Measurements from ENCODE around the gene IRF3.
A peak's percentile ranks its signal among the peaks of the same experiment; 100 is the strongest.

IRF3 gene

DNA sequence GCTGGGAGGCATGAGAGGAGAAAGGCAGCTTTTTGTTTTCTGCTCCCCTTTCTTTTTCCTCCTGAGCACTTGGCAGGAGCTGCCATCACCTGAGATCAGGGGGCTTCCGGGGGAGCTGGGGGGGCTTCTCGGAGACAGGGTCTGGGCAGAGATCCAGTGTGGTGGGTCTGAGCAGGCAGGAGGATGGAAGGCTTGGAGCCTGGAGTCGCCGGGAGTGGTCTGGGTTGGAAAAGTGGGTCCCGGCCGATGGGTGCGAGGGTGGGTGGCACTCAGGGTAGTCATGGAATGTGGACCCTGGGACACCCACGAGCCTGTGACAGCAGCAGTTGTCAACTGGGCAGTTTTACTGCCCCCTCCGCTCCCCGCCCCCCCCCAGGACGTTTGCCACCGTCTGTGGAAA lies 21.5 kb upstream of the IRF3 start:
- no peak for DNase-seq

DNA sequence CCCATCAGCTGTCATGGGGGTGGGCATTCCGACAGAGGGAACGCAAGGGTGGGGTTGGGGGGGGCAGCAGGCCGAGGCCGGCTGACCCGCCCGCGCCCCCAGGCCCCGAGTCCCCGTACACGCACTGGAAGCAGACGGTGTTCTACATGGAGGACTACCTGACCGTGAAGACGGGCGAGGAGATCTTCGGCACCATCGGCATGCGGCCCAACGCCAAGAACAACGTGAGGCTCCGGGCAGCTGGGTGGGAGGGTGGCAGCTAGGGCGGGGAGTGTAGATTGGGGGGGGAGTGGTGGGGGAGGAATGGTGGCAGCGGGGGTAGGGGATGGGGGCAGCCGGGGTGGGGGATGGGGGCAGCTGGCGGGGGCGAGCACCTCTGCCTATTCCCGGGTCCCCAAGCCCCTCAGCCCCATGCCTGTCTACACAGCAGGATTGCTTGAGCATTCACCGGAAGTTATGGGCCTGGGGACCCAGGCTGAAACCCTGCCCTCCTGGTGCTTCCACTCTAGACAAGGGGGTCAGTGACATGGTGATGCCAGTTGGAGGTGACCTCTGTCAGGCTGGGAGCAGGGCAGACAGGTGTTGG lies 20.9 kb upstream of the IRF3 start:
- no peak for DNase-seq

GRCh38 chr19:49685845-49686332 lies 20.2 kb upstream of the IRF3 start:
- no peak for DNase-seq

DNA sequence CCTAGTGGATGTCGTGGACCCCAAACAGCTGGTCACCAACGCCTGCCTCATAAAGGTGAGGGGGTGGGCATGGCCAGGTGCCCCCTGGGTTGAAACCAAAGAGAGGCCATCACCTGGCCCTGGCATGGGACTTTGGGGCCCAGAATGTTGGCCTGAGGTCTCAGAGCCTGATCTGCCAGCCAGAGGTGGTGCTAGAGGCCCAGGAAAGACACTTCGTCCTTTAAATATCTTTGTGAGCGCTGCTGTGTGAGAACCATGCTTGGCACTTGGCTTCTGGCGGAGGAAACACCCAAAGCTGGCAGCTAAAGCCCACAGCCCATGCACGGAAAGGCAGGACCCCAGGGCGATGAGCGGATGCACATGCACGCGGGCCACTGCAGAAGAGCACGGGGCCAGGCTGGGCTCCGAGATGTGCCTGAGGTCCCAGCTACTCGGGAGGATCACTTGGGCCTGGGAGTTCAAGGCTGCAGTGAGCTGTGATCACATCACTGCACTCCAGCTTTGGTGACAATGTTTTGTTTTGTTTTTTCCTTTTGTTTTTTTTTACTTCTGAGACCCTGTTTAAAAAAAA lies 19.4 kb upstream of the IRF3 start:
- DNase-seq, result no peak

- no peak for DNase-seq
Observed at GRCh38 chr19:49684251-49684982, 18.8 kb upstream of the IRF3 start.

DNA sequence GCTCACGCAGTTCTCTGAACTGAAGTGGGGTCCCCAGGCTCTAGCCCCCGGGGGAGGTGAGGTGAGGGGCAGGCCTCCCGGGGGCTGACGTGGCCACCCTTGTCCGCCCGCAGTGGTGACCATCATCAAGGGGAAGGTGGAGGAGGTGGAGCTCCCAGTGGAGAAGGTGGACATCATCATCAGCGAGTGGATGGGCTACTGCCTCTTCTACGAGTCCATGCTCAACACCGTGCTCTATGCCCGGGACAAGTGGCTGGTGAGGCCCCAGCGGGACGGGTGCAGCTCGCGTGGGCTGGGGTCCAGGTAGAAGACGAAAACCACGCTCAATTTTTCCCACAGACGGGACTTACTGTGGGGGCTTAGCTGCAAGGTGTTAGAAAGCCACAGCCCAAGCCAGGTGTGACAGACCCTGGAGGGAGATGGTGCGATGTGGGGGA lies 18.2 kb upstream of the IRF3 start:
- no peak for DNase-seq

GRCh38 chr19:49682274-49682673 lies 16.6 kb upstream of the IRF3 start:
- no peak for DNase-seq

GRCh38 chr19:49681830-49682229 lies 16.2 kb upstream of the IRF3 start:
- DNase-seq, result no peak

DNA sequence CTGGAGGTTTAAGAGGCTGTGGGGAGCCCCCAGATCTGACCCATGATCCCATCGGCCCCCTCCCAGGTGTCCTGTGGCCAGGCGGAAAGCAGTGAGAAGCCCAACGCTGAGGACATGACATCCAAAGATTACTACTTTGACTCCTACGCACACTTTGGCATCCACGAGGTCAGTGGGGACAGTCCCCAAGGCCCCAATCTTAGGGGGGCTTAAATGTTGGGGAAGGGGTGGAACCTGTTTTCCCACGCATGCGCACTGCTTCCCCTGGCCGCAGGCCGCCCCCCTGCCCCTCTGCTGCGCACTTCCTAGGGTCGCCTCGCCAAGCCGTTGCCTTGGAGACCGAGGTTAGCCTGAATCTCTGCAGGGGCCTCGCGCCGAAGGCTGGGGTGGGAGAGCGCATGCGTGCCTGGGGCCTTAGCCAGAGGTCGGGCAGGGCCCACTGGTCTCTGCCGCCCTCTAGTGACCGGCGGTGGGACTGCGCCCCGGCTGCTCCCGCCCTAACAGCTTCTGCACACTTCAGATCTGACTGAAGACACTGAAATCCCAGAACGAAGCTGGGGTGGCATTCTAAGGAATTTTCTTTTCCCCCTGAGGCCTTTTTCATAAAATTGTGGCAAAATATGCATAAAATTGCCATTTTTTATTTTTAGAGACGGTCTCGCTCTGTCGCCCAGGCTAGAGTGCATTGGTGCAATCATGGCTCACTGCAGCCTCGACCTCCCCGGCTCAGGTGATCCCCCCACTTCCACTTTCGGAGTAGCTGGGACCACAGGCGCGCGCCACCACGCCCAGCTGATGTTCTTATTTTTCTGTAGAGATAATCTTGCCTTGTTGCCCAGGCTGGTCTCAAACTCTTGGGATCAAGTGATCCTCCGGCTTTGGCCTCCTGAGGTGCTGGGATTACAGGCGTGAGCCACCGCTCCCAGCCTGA lies 15.0 kb upstream of the IRF3 start:
- DNase-seq, result peak; percentile 74

GRCh38 chr19:49679771-49680413 lies 14.2 kb upstream of the IRF3 start:
- DNase-seq, result no peak

- DNase-seq, result peak; percentile 0
Observed at GRCh38 chr19:49678985-49679770, 13.5 kb upstream of the IRF3 start.

DNA sequence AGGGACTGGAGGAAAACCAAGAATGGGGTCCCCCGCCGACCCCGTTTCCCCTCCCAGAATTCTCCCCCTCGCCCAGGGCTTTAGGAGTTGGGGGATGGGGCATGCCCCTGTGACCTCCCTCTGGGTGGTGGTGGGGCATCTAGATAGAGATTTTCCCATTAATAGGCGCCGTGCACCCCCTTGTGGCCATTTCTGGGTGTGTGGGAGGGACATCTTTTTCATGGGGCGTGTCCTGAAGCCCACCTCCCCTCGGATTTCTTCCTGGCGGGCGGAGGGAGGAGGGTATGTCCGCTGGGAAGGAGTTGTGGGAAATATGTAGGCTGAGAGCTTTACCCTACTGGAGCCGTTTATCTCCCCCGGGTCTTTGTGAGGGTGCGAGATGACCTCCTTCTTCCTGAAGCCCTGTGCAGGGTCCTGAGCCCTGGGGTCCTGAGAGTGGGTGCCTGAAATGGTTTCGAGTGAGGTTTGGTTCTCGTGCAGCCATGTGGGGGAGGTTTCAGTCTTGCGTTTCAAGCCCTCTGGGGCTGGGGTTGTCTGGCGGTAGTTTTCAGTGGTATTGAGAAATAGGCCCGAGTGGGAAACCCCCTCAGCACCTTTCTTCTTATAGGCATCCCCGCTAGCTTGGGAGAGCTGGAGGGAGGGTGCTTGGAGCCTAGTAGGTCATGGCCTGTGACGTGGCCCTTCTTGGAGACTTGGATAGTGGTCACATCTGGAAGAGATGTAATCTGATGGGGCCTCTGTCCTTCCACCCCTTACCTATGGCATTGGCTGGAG lies 12.4 kb upstream of the IRF3 start:
- peak; percentile 2 for DNase-seq

DNA sequence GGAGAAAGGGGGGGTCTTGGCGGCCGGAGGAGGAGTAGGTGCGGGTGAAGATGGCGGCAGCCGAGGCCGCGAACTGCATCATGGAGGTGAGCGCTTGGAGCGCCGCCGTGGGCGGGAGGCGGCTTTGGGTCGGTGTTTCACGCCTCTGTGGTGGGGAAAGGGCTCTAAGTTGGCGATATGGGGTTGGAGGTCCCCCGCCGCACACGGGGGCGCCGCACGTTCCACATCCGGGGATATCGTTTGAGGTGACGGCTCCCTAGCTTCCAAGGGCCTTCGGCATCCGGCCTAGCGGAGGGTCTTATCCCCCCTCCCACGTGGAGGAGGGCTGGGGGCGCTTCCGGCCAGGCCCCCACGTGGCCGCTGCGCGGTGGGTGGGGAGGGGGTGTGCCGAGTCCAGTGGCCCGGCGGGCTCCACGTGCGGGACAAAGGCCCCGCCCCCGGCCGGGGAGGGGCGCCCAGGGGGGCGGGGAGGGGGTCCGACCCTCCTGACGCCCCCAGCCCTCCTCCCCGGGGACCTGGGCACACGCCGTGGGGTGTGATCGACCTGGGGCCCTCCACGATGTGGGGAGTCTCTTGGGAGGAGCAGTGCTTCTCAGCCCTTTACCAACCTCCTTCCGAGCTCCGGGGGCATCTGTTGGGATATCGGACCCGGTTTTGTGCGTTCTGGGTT lies 11.7 kb upstream of the IRF3 start, which contains the start of gene PRMT1:
Gene PRMT1, plus strand, starts transcription at position 41 of the 670 bp plus-strand sequence. Its CDS starts 10 bp downstream, at position 51.
- no peak for DNase-seq

GRCh38 chr19:49676784-49677230 lies 11.2 kb upstream of the IRF3 start:
- peak; percentile 99 for DNase-seq

GRCh38 chr19:49676136-49676783 lies 10.6 kb upstream of the IRF3 start:
- DNase-seq, result peak; percentile 95

- peak; percentile 33 for DNase-seq
Observed at GRCh38 chr19:49672131-49672919, 6.7 kb upstream of the IRF3 start.

DNA sequence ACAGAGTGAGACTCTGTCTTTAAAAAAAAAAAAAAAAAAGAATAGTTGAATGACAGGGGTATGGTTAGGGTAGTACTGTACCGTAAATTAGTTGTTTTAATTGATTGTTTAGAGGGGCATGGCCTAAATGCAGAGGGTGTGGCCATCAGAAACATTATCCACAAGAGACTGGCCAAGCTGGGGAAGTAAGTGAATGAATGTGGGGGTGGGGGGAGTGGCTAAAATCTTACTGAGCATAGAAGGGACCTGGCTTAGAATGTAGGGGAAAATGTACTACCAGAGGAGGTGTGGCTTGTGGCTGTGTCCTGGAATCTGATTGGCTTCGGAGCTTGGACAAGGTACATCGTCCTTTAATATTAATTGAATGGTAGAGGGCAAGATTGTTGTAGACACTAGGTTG lies 3.9 kb upstream of the IRF3 start:
- DNase-seq, result no peak

GRCh38 chr19:49667473-49667872 lies 1.8 kb upstream of the IRF3 start:
- no peak for DNase-seq

DNA sequence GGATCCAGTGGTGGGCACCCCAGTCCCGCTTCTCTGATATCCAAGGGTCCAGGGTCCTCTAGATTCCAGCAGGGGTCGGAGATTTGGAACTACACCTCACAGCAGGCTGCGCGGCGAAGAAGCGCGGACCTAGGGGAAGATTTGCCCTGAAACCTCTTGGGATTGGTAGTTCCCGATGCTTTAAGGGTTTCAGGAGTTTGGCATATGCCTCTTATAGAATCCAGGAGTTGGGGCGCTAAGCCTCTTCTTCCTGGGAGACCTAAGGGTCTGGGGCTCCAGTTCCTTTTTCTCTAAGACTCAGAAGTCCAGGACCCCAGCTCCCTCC lies 425 bp upstream of the IRF3 start:
- DNase-seq, result no peak

Measured in NCI-H2029 treated with DMSO at 0.1 percent for 48 hours (cell line).